ENCODE results near the gene GLCCI1.

Gene GLCCI1

GRCh38 chr7:8037151-8037550 lies 68.6 kb downstream of the GLCCI1 start:
- Histone ChIP-seq H3F3A (ENCODE audit: insufficient read depth, low read length) (no peaks in the 10 kb centered on the region), H4K20me1 (ENCODE audit: insufficient read depth, low read length) (no peaks in the 10 kb centered on the region), H3K36me3 (ENCODE audit: insufficient read depth, low read length) (peaks cover 53% of the 10 kb centered on the region), H3K79me2 (ENCODE audit: insufficient read depth, low read length) (no peaks in the 10 kb centered on the region), H3K4me3 (ENCODE audit: low read depth, low read length, poor library complexity, severe bottlenecking) (no peak overlapping the region), H3K4me1 (ENCODE audit: insufficient read depth, low read length, severe bottlenecking) (no peaks in the 10 kb centered on the region), H3K27ac (ENCODE audit: low read depth, low read length, poor library complexity, severe bottlenecking) (no peak overlapping the region), H2AFZ (ENCODE audit: low read length) (no peak overlapping the region), H3K27me3 (ENCODE audit: insufficient read depth, low read length) (no peaks in the 10 kb centered on the region), H3K9ac (ENCODE audit: low read length) (no peak overlapping the region), H3K9me3 (ENCODE audit: low read length) (no peaks in the 10 kb centered on the region), H3K4me2 (ENCODE audit: low read length) (no peak overlapping the region), H3K9me2 (ENCODE audit: low read depth, low read length) (no peaks in the 10 kb centered on the region)
- no peak for TF ChIP-seq CTCF (IDR thresholded peaks at IDR 0.05; ENCODE audit: low read length)
- TF ChIP-seq EZH2 (IDR thresholded peaks at IDR 0.05; ENCODE audit: borderline replicate concordance, low read length), result no peak

GRCh38 chr7:8040768-8041369 lies 72.3 kb downstream of the GLCCI1 start:
- Histone ChIP-seq H3K4me2 (ENCODE audit: low read length) (no peak overlapping the region), H2AFZ (ENCODE audit: low read length) (no peak overlapping the region), H3K27me3 (ENCODE audit: insufficient read depth, low read length) (no peaks in the 10 kb centered on the region), H3K27ac (ENCODE audit: low read depth, low read length, poor library complexity, severe bottlenecking) (no peak overlapping the region), H3K9me3 (ENCODE audit: low read length) (no peaks in the 10 kb centered on the region), H3K36me3 (ENCODE audit: insufficient read depth, low read length) (peaks cover 82% of the 10 kb centered on the region), H3K9me2 (ENCODE audit: low read depth, low read length) (no peaks in the 10 kb centered on the region), H3K4me3 (ENCODE audit: low read depth, low read length, poor library complexity, severe bottlenecking) (no peak overlapping the region), H4K20me1 (ENCODE audit: insufficient read depth, low read length) (no peaks in the 10 kb centered on the region), H3K79me2 (ENCODE audit: insufficient read depth, low read length) (no peaks in the 10 kb centered on the region), H3K9ac (ENCODE audit: low read length) (no peak overlapping the region), H3F3A (ENCODE audit: insufficient read depth, low read length) (no peaks in the 10 kb centered on the region), H3K4me1 (ENCODE audit: insufficient read depth, low read length, severe bottlenecking) (no peaks in the 10 kb centered on the region)
- TF ChIP-seq EZH2 (IDR thresholded peaks at IDR 0.05; ENCODE audit: borderline replicate concordance, low read length), result no peak
- TF ChIP-seq CTCF (IDR thresholded peaks at IDR 0.05; ENCODE audit: low read length), result no peak

- H3K9ac ChIP-seq (ENCODE audit: low read length), result no peak overlapping the region
- H4K20me1 ChIP-seq (ENCODE audit: insufficient read depth, low read length), result no peaks in the 10 kb centered on the region
- TF ChIP-seq CTCF (IDR thresholded peaks at IDR 0.05; ENCODE audit: low read length) (no peak), EZH2 (IDR thresholded peaks at IDR 0.05; ENCODE audit: borderline replicate concordance, low read length) (no peak)
- H3K27ac ChIP-seq (ENCODE audit: low read depth, low read length, poor library complexity, severe bottlenecking), result no peak overlapping the region
- H3K27me3 ChIP-seq (ENCODE audit: insufficient read depth, low read length), result no peaks in the 10 kb centered on the region
- no peaks in the 10 kb centered on the region for H3K9me3 ChIP-seq (ENCODE audit: low read length)
- no peak overlapping the region for H3K4me2 ChIP-seq (ENCODE audit: low read length)
- no peaks in the 10 kb centered on the region for H3K4me1 ChIP-seq (ENCODE audit: insufficient read depth, low read length, severe bottlenecking)
- no peak overlapping the region for H2AFZ ChIP-seq (ENCODE audit: low read length)
- H3K4me3 ChIP-seq (ENCODE audit: low read depth, low read length, poor library complexity, severe bottlenecking), result no peak overlapping the region
- no peaks in the 10 kb centered on the region for H3K9me2 ChIP-seq (ENCODE audit: low read depth, low read length)
- no peaks in the 10 kb centered on the region for H3F3A ChIP-seq (ENCODE audit: insufficient read depth, low read length)
- peaks cover 64% of the 10 kb centered on the region for H3K36me3 ChIP-seq (ENCODE audit: insufficient read depth, low read length)
- H3K79me2 ChIP-seq (ENCODE audit: insufficient read depth, low read length), result no peaks in the 10 kb centered on the region
Observed at GRCh38 chr7:8042796-8043535, 74.4 kb downstream of the GLCCI1 start.

Measured in OCI-LY1 (cell line).